Aorta (tissue), 5 donors: ENCODE results near the gene CD248. TPM values are rescaled to one million over a fixed set of nuclear protein-coding genes. Genes with fewer than 3 reads are reported as not detected.
"Not testable (repeated sequence)": the region's sequence is repeated elsewhere in the genome, so short reads cannot be mapped to it uniquely, and the experiment has no call there.

Source experiments
- ATAC-seq: fragments of 200-7000 bp; cut with Tn5 transposase; one replicate; pipeline ENCODE4 v1.9.1; 2022; ENCODE audit warnings: moderate library complexity; ENCODE audit not compliant: low FRiP score
- DNase-seq, 2 donors: peaks; one replicate each; pipeline ENCODE4 v3.0.0-alpha.2; 2020
- H3K27ac ChIP-seq, 2 donors: one replicate each; pipeline ENCODE4 v1.5.1; 2013; ENCODE audit warnings: low read length in 2 of 2, mild to moderate bottlenecking in 2 of 2, moderate library complexity in 2 of 2, control low read depth in 1 of 2, inconsistent platforms in 1 of 2, low read depth in 1 of 2
- H3K27me3 ChIP-seq, 2 donors: one replicate each; pipeline ENCODE4 v1.6.1; 2013; ENCODE audit warnings: control low read depth in 1 of 2, low read length in 1 of 2, mild to moderate bottlenecking in 1 of 2, moderate library complexity in 1 of 2; ENCODE audit not compliant: insufficient read depth in 2 of 2, control insufficient read depth in 1 of 2
- H3K36me3 ChIP-seq, 2 donors: one replicate each; pipeline ENCODE4 v1.6.1; 2013; ENCODE audit warnings: control low read depth in 1 of 2, low read length in 1 of 2, mild to moderate bottlenecking in 1 of 2; ENCODE audit not compliant: insufficient read depth in 2 of 2, control insufficient read depth in 1 of 2
- H3K4me1 ChIP-seq, 2 donors: one replicate each; pipeline ENCODE4 v1.6.1; 2013; ENCODE audit warnings: low read length in 2 of 2, control low read depth in 1 of 2, mild to moderate bottlenecking in 1 of 2, moderate library complexity in 1 of 2; ENCODE audit not compliant: insufficient read depth in 2 of 2, control insufficient read depth in 1 of 2
- H3K4me3 ChIP-seq, 2 donors: one replicate each; pipeline ENCODE4 v1.5.1; 2013; ENCODE audit warnings: low read length in 2 of 2, control low read depth in 1 of 2, mild to moderate bottlenecking in 1 of 2
- H3K9me3 ChIP-seq: one replicate; pipeline ENCODE4 v1.6.1; 2013; ENCODE audit warnings: mild to moderate bottlenecking, low read length; ENCODE audit not compliant: control insufficient read depth
- WGBS, 2 donors: extraction: QIAGEN DNeasy Blood & Tissue Kit; methylation state at CpG; one replicate each; pipeline ENCODE4 v1.1.7; 2013; 5-methylcytosine and 5-hydroxymethylcytosine counted together
- intact Hi-C, 2 donors: fragments of 100-400 bp; cut with DNase I; formaldehyde crosslinking; loops; one replicate each; pipeline versions ENCODE4 v1.14.2 to v1.15.0; 2022
- polyA plus RNA-seq, 2 donors: library from polyadenylated mRNA; stranded (reverse); fragments of 200-250 nt; gene quantifications; one replicate each; pipeline ENCODE4 v1.2.3, GENCODE V29; 2013
- total RNA-seq, 2 donors: library from RNA; stranded (reverse); fragmentation: NEBNext Ultra II Directional; extraction: Animal tissue kit (Norgen Biotek cat#: 25700); gene quantifications; one replicate each; pipeline ENCODE4 v1.2.1, GENCODE V29; 2021
- donor health status: healthy with polysubstance abuse.
- donor health status: Bipolar disorder and iron deficiency.
- donor health status: DM: no; HTN: no; CAD: no.
- donor health status: DM: no; HTN: no; CAD: no.
- donor health status: DM: yes; HTN: yes; CAD: no.

CD248 gene
- total and polyA plus RNA-seq, 4 donors, result 3.1 to 118 (median 22.9) TPM

DNA sequence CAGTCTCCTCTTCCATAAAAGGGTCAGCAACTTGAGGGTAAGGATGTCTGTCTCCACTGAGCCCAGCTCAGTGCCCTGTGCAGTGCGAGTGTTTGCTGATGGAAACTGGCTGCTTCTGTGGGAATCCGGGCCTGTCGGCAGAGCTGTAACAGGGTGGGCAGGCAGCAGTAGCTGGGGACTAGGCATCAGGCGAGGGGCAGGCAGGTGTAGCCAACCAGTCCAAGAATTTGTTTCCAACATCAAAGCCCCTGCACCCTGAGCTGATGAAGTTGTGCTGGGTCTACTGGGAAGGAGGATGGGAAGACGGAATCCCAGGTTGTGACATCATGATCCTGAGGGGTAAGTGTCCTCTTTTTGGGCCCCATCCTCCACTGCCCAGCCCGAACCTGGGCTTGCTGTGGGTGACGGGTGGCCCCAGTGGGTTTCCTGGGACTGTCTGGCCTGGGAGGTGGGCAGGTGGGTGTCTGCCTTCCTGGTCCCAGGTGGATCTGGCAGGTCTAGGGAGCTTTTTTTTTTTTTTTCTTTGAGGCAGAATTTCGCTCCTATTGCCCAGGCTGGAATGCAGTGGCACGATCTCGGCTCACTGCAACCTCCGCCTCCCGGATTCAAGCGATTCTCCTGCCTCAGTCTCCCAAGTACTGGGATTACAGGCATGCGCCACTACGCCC, 43.7 kb upstream of the CD248 start:
- no peaks in the 10 kb centered on the region for H3K9me3 ChIP-seq
- no peak overlapping the region for H3K27ac ChIP-seq
- H3K36me3 ChIP-seq, result no peaks in the 10 kb centered on the region
- H3K27me3 ChIP-seq, result no peaks in the 10 kb centered on the region
- DNase-seq (peak; percentile 9 to 65), ATAC-seq (no peak)
- WGBS, 2 donors, result 95% methylated on average over 15 of the region's 15 CpGs
- H3K4me3 ChIP-seq, result no peak overlapping the region
- no peaks in the 10 kb centered on the region for H3K4me1 ChIP-seq
- intact Hi-C loops, result no loop called here

DNA sequence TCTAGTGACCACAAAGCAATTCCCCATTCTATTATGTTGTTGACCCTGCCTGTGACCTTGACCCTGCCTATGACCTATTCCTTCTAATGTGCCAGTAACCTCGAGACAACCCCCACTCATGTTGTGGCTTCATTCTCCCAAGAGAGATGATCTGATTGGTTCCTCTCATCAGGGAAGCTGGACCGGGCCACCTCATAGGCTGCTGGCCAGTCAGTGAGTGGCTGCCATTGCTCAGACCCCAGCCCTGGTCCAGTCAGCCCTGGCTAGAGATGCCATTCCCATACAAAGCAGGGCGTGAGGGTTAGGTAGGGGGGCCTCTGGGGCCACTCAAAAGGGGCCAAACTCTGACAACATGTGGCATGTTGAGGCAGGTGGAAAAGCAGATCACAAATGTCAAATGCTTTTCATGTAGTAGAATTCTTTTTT, 42.8 kb upstream of the CD248 start:
- no peaks in the 10 kb centered on the region for H3K36me3 ChIP-seq
- no peak for ATAC-seq

DNA sequence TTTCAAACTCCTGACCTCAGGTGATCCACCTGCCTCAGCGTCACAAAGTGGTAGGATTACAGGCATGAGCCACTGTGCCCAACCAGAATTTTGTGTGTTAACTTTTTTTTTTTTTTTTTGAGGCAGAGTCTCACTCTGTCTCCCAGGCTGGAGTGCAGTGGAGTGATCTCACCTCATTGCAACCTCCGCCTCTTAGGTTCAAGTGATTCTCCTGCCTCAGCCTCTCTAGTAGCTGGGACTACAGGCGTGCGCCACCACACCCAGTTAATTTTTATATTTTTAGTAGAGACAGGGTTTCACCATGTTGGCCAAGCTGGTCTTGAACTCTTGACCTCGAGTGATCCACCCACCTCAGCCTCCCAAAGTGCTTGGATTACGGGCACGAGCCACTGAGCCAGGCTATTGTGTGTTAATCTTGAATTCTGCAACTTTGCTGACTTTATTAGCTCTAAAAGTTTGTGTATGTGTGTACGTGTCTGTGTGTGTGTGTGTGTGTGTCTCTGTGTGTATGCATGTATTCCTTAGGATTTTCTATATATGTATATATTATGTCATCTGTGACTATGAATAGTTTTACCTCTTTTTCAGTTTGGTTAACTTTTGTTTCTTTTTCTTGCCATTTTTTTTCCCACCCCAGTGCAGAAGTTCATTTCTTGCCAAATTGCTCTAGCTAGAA, 33.9 kb upstream of the CD248 start:
- WGBS, 2 donors, result 77 to 79% methylated on average over 8 of the region's 8 CpGs
- H3K27me3 ChIP-seq, ATAC-seq, H3K27ac ChIP-seq, H3K4me3 ChIP-seq, intact Hi-C loops, H3K4me1 ChIP-seq, H3K36me3 ChIP-seq, H3K9me3 ChIP-seq: not testable (repeated sequence)
- peak in 1 of 2 donors; percentile 36 for DNase-seq

More for the DNA sequence above, 42.8 kb upstream of the CD248 start:
- intact Hi-C loops, result no loop called here
- 61 to 68% methylated on average over 3 of the region's 3 CpGs for WGBS, 2 donors
- Histone ChIP-seq H3K27me3 (no peaks in the 10 kb centered on the region), H3K27ac (no peak overlapping the region), H3K4me1 (no peaks in the 10 kb centered on the region), H3K4me3 (no peak overlapping the region), H3K9me3 (no peaks in the 10 kb centered on the region)
- peak in 1 of 2 donors; percentile 12 for DNase-seq

DNA sequence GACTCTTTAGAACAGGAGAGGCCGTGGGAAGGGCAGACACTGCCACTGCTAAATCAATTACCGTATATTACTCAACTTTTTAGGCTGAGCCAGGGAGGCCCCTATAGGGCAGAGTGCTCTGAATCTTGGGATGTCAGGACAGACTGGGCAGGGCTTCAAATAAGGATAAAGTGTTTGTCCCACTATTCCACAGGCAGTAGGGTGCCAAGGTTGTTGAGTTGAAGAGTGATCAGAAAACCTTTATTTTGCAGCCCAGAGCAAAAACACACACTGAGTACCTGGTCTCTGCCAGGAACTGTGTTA, 32.2 kb upstream of the CD248 start:
- no peak for ATAC-seq
- 65 to 73% methylated on average over 2 of the region's 2 CpGs for WGBS, 2 donors
- Histone ChIP-seq H3K9me3 (no peaks in the 10 kb centered on the region), H3K36me3 (no peaks in the 10 kb centered on the region), H3K27me3 (no peaks in the 10 kb centered on the region), H3K4me1 (no peaks in the 10 kb centered on the region), H3K4me3 (no peak overlapping the region), H3K27ac (no peak overlapping the region)
- intact Hi-C loops, result no loop called here
- DNase-seq, result no peak

DNA sequence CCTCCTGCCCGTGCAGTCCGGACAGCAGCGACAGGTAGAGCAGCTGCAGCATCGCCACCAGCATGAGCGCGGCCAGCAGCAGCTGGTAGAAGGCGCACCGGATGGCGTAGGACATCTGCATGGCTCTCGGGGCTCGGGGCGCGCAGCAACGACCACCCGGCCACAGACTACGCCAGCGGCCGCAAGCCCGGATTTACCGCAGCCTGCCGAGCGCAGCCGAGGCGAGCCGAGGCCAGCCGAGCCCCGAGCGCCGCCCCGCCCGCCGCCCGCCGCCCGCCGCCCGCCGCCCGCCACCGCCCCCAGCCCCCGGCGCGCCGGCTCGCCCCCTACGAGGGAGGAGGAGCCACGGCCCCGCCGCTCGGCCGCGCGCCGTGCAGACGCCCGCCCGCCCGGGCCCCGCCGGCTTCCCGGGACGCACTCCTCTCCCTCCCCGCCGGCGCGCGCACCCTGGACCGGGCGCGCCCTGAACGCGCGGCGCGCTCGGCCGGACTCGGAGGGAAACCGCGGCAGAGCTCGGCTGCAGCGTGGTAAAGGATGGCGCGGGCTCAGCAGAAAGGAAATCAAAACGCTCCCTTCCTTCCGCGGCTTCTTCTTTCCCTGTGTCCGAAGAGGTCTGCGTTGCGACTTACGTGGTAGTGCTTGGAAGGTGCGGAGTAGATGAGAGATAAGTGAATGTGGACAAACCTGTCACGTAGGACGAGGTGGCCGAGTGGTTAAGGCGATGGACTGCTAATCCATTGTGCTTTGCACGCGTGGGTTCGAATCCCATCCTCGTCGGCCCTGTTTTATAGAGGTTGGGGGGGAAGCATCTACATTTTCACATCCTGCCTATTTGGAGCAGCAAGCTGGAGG, 30.8 kb upstream of the CD248 start, which contains the start of gene B4GAT1:
TSS of gene B4GAT1 (minus strand) at position 205 of the 852 bp plus-strand sequence. CDS start at position 121, 84 bp downstream.
- intact Hi-C loops, result no loop called here
- H3K27ac ChIP-seq, result peak within 1 kb of the TSS in 1 of 2 donors; percentile 85
- 0% methylated on average over 48 to 101 of the region's 101 CpGs for WGBS, 2 donors
- no peaks in the 10 kb centered on the region for H3K27me3 ChIP-seq
- peak; percentile 88 to 93 for DNase-seq
- no peaks in the 10 kb centered on the region for H3K4me1 ChIP-seq
- ATAC-seq, result peak; percentile 82
- no peaks in the 10 kb centered on the region for H3K36me3 ChIP-seq
- no peaks in the 10 kb centered on the region for H3K9me3 ChIP-seq
- H3K4me3 ChIP-seq, result peak within 1 kb of the TSS; percentile 92 to 97

DNA sequence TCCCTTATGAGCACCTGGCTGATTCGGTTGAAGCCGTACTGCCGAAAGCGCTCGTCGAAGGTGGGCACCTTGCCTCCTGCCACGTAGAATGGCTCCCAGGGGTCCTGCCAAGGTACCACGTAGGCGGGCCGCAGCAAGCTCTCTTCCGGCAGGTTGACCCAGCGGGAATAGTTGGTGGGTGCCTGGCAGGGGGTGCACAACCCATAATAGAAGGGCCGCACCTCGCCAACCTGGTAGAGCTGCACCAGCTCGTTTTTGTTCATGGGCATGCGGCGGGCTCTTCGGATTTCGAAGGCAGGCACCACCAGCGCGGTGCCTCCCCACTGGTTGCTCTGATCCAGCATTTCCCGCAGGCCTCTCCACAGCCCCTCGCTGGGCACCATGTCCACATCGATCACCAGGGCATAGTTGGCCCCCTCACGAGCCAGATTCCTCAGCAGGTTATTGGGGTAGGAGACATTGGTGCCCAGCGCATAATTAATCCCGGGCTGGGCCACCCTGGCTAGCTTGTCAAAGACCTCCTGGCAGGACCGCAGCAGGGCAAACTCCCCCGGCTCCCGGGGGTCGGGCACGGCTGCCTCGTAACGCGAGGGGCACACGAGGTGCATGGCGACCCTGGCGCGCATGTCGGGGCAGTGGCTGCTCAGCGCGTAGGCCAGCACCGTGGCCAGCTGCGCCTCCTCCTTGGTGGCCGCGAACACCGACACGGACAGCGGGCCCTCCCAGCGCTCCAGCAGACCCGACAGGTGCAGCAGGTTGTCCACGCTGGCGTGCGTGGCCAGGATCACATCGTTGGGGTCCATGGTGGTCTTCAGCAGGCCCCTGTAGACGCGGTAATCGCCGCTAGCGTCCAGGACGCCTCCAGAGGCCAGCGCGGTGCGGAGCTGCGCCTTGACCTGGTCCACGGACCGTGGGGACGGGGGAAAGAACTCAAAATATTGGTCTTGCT, 29.9 kb upstream of the CD248 start:
- intact Hi-C loops, result no loop called here
- H3K36me3 ChIP-seq, result no peaks in the 10 kb centered on the region
- H3K9me3 ChIP-seq, result no peaks in the 10 kb centered on the region
- peak overlapping the region; percentile 92 to 97 for H3K4me3 ChIP-seq
- H3K27me3 ChIP-seq, result no peaks in the 10 kb centered on the region
- H3K4me1 ChIP-seq, result no peaks in the 10 kb centered on the region
- WGBS, 2 donors, result 23 to 29% methylated on average over 62 to 68 of the region's 68 CpGs
- H3K27ac ChIP-seq, result peak overlapping the region in 1 of 2 donors; percentile 85
- no peak for ATAC-seq
- DNase-seq, result no peak

DNA sequence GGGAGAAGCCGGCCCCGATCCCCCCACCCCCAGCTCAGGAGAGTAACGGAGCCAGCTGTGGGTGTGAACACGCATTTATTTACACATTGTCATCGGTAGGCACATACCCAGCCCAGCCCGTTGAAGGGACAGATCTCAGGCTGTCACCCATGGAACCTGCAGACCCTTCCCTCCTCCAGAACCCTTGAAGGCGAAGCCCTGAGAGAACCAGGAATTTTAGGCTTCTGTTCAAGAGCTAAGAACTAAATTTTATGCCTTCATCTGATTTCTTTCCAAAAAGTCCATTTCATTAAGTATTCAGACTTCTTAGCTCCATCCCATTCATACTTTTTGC, 28.4 kb upstream of the CD248 start:
- DNase-seq, result no peak
- Histone ChIP-seq H3K36me3 (peaks cover 0 to 6% of the 10 kb centered on the region in 2 donors), H3K9me3 (no peaks in the 10 kb centered on the region), H3K27ac (peak overlapping the region in 1 of 2 donors; percentile 62), H3K4me3 (no peak overlapping the region), H3K4me1 (no peaks in the 10 kb centered on the region), H3K27me3 (no peaks in the 10 kb centered on the region)
- intact Hi-C loops, result no loop called here
- ATAC-seq, result peak; percentile 2
- WGBS, 2 donors, result 0 to 5% methylated on average over 7 of the region's 7 CpGs
